Mesothelial cell of epicardium (in vitro differentiated cells): Measurements from ENCODE around the gene COP1. TPM values are rescaled to one million over a fixed set of nuclear protein-coding genes. Genes with fewer than 3 reads are reported as not detected.
"Not testable (repeated sequence)": the region's sequence is repeated elsewhere in the genome, so short reads cannot be mapped to it uniquely, and the experiment has no call there.

Experiments used
- DNase-seq, 2 experiments: peaks; one replicate each; pipeline ENCODE4 v3.0.0; 2021; ENCODE audit warnings: low spot score in 2 of 2; ENCODE audit not compliant: unreplicated experiment in 2 of 2
- H3K27ac Mint-ChIP-seq: 2 replicates; pipeline ENCODE4 v1.8.0; 2021; ENCODE audit warnings: mixed read lengths
- H3K27me3 Mint-ChIP-seq: 2 replicates; pipeline ENCODE4 v1.8.0; 2021; ENCODE audit warnings: low read depth, mixed read lengths
- H3K36me3 Mint-ChIP-seq: 2 replicates; pipeline ENCODE4 v1.8.0; 2021; ENCODE audit warnings: mixed read lengths
- H3K4me1 Mint-ChIP-seq: 2 replicates; pipeline ENCODE4 v1.8.0; 2021; ENCODE audit warnings: mixed read lengths
- H3K4me3 Mint-ChIP-seq: 2 replicates; pipeline ENCODE4 v1.8.0; 2021; ENCODE audit warnings: mild to moderate bottlenecking, moderate library complexity, mixed read lengths
- H3K9me3 Mint-ChIP-seq: 2 replicates; pipeline ENCODE4 v1.8.0; 2021; ENCODE audit warnings: mixed read lengths
- CTCF ChIP-seq: fragments of 200-600 bp; sonication (generic); IDR thresholded peaks from one replicate; pipeline ENCODE4 v1.5.0; 2021; ENCODE audit warnings: antibody characterized with exemption; ENCODE audit not compliant: unreplicated experiment
- total RNA-seq: library from RNA; stranded (reverse); gene quantifications from 3 replicates; pipeline ENCODE4 v1.2.1, GENCODE V29; 2021

Gene COP1
- total RNA-seq, 1 donor from 2014 or later = 47.9 TPM

- Mint-ChIP-seq H3K27me3 (no peaks in the 10 kb centered on the region), H3K36me3 (peaks cover 12% of the 10 kb centered on the region), H3K4me1 (peaks cover 7% of the 10 kb centered on the region), H3K9me3 (no peaks in the 10 kb centered on the region), H3K27ac (no peak overlapping the region), H3K4me3 (no peak overlapping the region)
- DNase-seq = no peak
- no peak for TF ChIP-seq CTCF
Observed at GRCh38 chr1:176032040-176032645, 174.9 kb downstream of the COP1 start.

- DNase-seq = no peak
- Mint-ChIP-seq H3K36me3 (peaks cover 5% of the 10 kb centered on the region), H3K27me3 (no peaks in the 10 kb centered on the region), H3K27ac (no peak overlapping the region), H3K9me3 (no peaks in the 10 kb centered on the region), H3K4me1 (peaks cover 7% of the 10 kb centered on the region), H3K4me3 (no peak overlapping the region)
- TF ChIP-seq CTCF = no peak
Observed at GRCh38 chr1:176029609-176030008, 177.5 kb downstream of the COP1 start.

GRCh38 chr1:176029155-176029554 lies 177.9 kb downstream of the COP1 start:
- H3K36me3 Mint-ChIP-seq = peaks cover 5% of the 10 kb centered on the region
- H3K9me3 Mint-ChIP-seq = no peaks in the 10 kb centered on the region
- no peak overlapping the region for H3K27ac Mint-ChIP-seq
- H3K27me3 Mint-ChIP-seq = no peaks in the 10 kb centered on the region
- no peak overlapping the region for H3K4me3 Mint-ChIP-seq
- no peak for DNase-seq
- peaks cover 5% of the 10 kb centered on the region for H3K4me1 Mint-ChIP-seq
- no peak for TF ChIP-seq CTCF

- H3K36me3 Mint-ChIP-seq, H3K4me3 Mint-ChIP-seq, DNase-seq, H3K4me1 Mint-ChIP-seq, H3K27ac Mint-ChIP-seq, H3K9me3 Mint-ChIP-seq, H3K27me3 Mint-ChIP-seq: not testable (repeated sequence)
Observed at GRCh38 chr1:176027934-176028333, 179.2 kb downstream of the COP1 start.

GRCh38 chr1:176022574-176022973 lies 184.5 kb downstream of the COP1 start:
- TF ChIP-seq CTCF = no peak
- Mint-ChIP-seq H3K4me1 (no peaks in the 10 kb centered on the region), H3K4me3 (no peak overlapping the region), H3K27me3 (no peaks in the 10 kb centered on the region), H3K27ac (no peak overlapping the region), H3K36me3 (peaks cover 3% of the 10 kb centered on the region), H3K9me3 (no peaks in the 10 kb centered on the region)
- no peak for DNase-seq

- TF ChIP-seq CTCF = no peak
- no peak for DNase-seq
- no peaks in the 10 kb centered on the region for H3K9me3 Mint-ChIP-seq
- no peak overlapping the region for H3K27ac Mint-ChIP-seq
- no peaks in the 10 kb centered on the region for H3K27me3 Mint-ChIP-seq
- H3K36me3 Mint-ChIP-seq = peaks cover 5% of the 10 kb centered on the region
- no peak overlapping the region for H3K4me3 Mint-ChIP-seq
- H3K4me1 Mint-ChIP-seq = no peaks in the 10 kb centered on the region
Observed at GRCh38 chr1:176017722-176018121, 189.4 kb downstream of the COP1 start.
